Posterior cingulate gyrus (tissue), 11 donors: Measurements from ENCODE around the gene TBCB.
A peak's percentile ranks its signal among the peaks of the same experiment; 100 is the strongest.

Experiments
- DNase-seq, 10 donors: peaks; one replicate each; pipeline versions ENCODE4 v3.0.0 to v3.0.0-alpha.2; 2020 to 2021; ENCODE audit warnings: mixed read lengths in 3 of 10
- intact Hi-C: fragments of 100-400 bp; cut with DNase I; formaldehyde crosslinking; loops from one replicate; pipeline ENCODE4 v1.15.1; 2023

TBCB gene

GRCh38 chr19:36152352-36153091, 37.3 kb downstream of the TBCB start, which contains the start of gene COX7A1:
TSS of gene COX7A1 (minus strand) at chr19:36152447. CDS start at chr19:36152407, 40 bp downstream.
- intact Hi-C loops: no loop called here
- DNase-seq: peak in 9 of 10 donors; percentile 36 to 93 (median 49)

GRCh38 chr19:36153126-36153525, 37.9 kb downstream of the TBCB start:
- intact Hi-C loops: no loop called here
- DNase-seq: peak in 2 of 10 donors; percentile 55 to 67

GRCh38 chr19:36160821-36161596, 45.7 kb downstream of the TBCB start:
- intact Hi-C loops: no loop called here
- peak in 2 of 10 donors; percentile 7 to 44 for DNase-seq

GRCh38 chr19:36163813-36164212, 48.5 kb downstream of the TBCB start:
- intact Hi-C loops: no loop called here
- peak in 1 of 10 donors; percentile 28 for DNase-seq

- intact Hi-C loops: no loop called here
- DNase-seq: peak in 1 of 10 donors; percentile 22
These were observed 54.0 kb downstream of the TBCB start for GRCh38 chr19:36169084-36169760.

GRCh38 chr19:36172852-36173251, 57.6 kb downstream of the TBCB start:
- intact Hi-C loops: loop anchor here (10.0 kb wide), 1 partner anchor 218 kb away; no protein-coding TSS in a partner anchor

GRCh38 chr19:36173846-36174245, 58.6 kb downstream of the TBCB start:
- DNase-seq: peak in 2 of 10 donors; percentile 2 to 29
- intact Hi-C loops: loop anchor here (10.0 kb wide), 1 partner anchor 219 kb away; no protein-coding TSS in a partner anchor

More at GRCh38 chr19:36172852-36173251, 57.6 kb downstream of the TBCB start:
- DNase-seq: peak in 2 of 10 donors; percentile 48 to 62
